Fibroblast of skin of left biceps (primary cell): ENCODE measurements around the gene CBLIF.
"Not testable (repeated sequence)": the region's sequence is repeated elsewhere in the genome, so short reads cannot be mapped to it uniquely, and the experiment has no call there.

Experiments
- DNase-seq, 2 experiments: peaks; one replicate each; pipeline ENCODE4 v3.0.0-alpha.2; 2013; ENCODE audit warnings: low read depth in 2 of 2

The CBLIF gene

DNA sequence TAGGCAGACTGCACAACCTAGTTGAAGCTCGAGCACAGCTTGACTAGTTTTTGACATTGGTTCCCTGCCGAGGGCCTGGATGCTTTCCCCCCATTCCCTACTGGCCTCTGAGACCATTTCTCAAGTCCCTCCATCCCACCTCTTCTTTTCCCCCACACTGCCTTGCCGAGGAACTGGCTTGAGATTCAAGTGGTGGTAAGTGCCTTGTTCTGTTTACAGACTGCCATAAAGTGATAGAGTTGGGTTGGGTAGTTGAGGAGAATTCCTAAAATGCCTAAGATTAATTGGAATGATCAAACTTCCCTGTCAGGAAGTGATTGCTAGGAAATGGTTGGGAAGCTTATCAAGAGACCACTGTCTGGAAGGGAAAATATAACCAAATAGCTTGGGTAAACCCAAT, 50.9 kb downstream of the CBLIF start:
- no peak for DNase-seq

- DNase-seq: no peak
These were observed 52.8 kb downstream of the CBLIF start for GRCh38 chr11:59792507-59792906.

GRCh38 chr11:59791639-59792038, 53.7 kb downstream of the CBLIF start:
- no peak for DNase-seq

- no peak for DNase-seq
These were observed 57.5 kb downstream of the CBLIF start for GRCh38 chr11:59787816-59788215.

DNA sequence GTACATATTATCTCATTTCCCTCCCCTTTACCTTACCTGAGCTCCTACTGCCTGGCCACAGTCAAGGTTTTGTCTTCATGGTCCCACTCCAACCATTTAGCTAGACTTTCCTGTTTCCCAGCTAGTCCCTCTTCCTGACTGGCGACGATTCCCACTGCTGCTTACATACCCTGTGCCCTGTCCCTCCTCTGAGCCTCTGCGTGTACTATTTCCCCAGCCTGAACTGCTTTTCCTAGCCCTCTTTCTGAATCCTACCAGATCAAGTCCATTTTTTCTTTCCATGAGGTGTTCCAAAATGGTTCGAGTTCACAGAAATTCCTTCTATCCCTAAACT, 58.1 kb downstream of the CBLIF start:
- no peak for DNase-seq

- no peak for DNase-seq
These were observed 59.5 kb downstream of the CBLIF start for GRCh38 chr11:59785818-59786217.

- not testable (repeated sequence) for DNase-seq
These were observed 60.9 kb downstream of the CBLIF start for GRCh38 chr11:59784441-59784840.

- DNase-seq: no peak
These were observed 61.6 kb downstream of the CBLIF start for GRCh38 chr11:59783632-59784090.

GRCh38 chr11:59782080-59782479, 63.2 kb downstream of the CBLIF start:
- no peak for DNase-seq

DNA sequence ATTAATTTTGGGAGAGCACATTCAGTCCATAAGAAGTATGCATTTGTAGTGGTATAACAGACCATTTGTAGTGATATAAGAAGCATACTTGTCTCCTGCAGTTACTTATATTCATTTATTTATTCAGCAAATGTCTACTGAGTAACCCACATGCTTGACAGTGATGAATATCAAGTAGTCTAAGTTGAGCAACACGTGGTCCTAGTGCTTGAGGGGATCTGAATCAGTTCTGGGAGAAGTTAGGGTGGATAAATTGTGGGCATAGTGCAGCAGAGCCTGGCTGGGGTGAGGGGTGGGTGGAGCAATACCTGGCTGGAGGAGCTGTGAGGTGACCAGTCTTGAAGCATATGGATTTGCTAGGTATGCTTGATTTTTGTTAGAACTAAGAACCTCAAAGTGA, 65.8 kb downstream of the CBLIF start:
- no peak for DNase-seq
